Measurements from ENCODE around the gene FMO3. TPM values are rescaled to one million over a fixed set of nuclear protein-coding genes. Genes with fewer than 3 reads are reported as not detected.

Gene FMO3
- total and polyA plus RNA-seq, 4 donors = 1.8 to 3.5 (median 2.2) TPM

DNA sequence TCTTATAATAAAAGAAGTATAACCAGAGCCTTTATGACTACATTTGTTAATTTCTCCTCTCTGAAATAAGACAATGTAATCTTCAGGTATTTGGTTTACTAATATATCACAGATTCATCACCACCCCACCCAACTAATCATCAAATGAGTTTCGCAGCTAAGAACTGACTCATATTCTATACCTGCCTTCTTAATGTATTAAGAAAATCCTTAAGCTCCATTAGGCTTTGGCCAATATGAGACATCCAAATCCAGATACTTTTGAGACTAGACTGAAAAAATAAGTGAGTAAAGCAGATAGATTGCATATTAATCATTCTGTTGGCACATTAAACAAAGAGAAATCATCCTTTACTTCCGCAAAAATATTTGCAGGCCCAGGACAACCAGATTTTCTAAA lies 75.7 kb downstream of the FMO3 start:
- H3K27ac ChIP-seq (ENCODE audit: low read depth, low read length) = no peak overlapping the region

More for the DNA sequence above, 75.7 kb downstream of the FMO3 start:
- WGBS (ENCODE audit: insufficient coverage) = no CpG with 5 or more reads among the region's 2 CpGs
- H3K4me3 ChIP-seq (ENCODE audit: low read depth, low read length) = no peak overlapping the region
- H3K9me3 ChIP-seq (ENCODE audit: control insufficient read depth, insufficient read depth, low read length) = no peaks in the 10 kb centered on the region
- no peaks in the 10 kb centered on the region for H3K36me3 ChIP-seq (ENCODE audit: control insufficient read depth, insufficient read depth, low read length)
- H3K4me1 ChIP-seq (ENCODE audit: control insufficient read depth, insufficient read depth, low read length) = no peaks in the 10 kb centered on the region
- H3K27me3 ChIP-seq (ENCODE audit: control insufficient read depth, insufficient read depth, low read length) = no peaks in the 10 kb centered on the region
- DNase-seq (ENCODE audit: low read depth in 4 of 6, low spot score in 6 of 6) = no peak

Small RNA genes within 50 kb of the gene (small RNA-seq; reads per million reads assigned to genes)
- gene MIR1295A (ENCODE audit: low replicate concordance) = 0.73 reads per million, percentile 70 among the genes with 10 or more reads in this experiment

Other genes with a start within 250 kb of the FMO3 start
- gene MROH9, start 155.4 kb upstream of the FMO3 start, total RNA-seq = under 1 TPM; 0.06 to 0.10 TPM
- gene MROH9, start 155.4 kb upstream of the FMO3 start, polyA plus RNA-seq (ENCODE audit: insufficient read length in 2 of 2) = not detected
- 1 to 10 TPM; 4.7 to 8.7 TPM for gene FMO2, start 94.4 kb downstream of the FMO3 start, total RNA-seq
- gene FMO2, start 94.4 kb downstream of the FMO3 start, polyA plus RNA-seq (ENCODE audit: insufficient read length in 2 of 2) = 1 to 10 TPM; 2.5 to 5.1 TPM
- 10 to 100 TPM; 47.1 to 75.7 TPM for gene FMO1, start 157.6 kb downstream of the FMO3 start, total RNA-seq
- gene FMO1, start 157.6 kb downstream of the FMO3 start, polyA plus RNA-seq (ENCODE audit: insufficient read length in 2 of 2) = 10 to 100 TPM in 1 of 2 donors, 1 to 10 TPM in 1; 3.0 to 13.2 TPM
- gene FMO4, start 223.3 kb downstream of the FMO3 start, total RNA-seq = 1 to 10 TPM; 5.6 to 5.8 TPM
- 1 to 10 TPM; 1.4 to 3.7 TPM for gene FMO4, start 223.3 kb downstream of the FMO3 start, polyA plus RNA-seq (ENCODE audit: insufficient read length in 2 of 2)